ENCODE results near the gene PNPLA3.

DNA sequence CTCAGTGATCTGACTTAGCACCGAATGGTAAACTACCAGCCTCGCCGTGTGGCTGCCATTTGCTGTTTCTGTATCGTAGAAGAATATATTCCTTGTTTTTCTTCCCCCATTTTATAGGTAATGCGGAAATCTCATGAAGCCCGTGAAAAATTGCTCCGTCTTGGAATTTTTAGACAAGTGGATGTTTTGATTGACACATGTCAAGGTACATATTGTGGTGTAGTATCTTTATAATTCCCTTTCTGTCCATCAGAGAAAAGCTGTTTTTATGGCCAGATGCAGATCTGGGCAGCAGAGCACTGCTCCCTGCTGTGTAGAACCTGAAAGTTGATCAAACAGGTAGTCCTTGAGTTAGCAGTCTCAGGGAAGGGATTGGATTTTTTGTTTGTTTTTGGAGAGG, 45.0 kb downstream of the PNPLA3 start:
- TF ChIP-seq, protein P1, sequence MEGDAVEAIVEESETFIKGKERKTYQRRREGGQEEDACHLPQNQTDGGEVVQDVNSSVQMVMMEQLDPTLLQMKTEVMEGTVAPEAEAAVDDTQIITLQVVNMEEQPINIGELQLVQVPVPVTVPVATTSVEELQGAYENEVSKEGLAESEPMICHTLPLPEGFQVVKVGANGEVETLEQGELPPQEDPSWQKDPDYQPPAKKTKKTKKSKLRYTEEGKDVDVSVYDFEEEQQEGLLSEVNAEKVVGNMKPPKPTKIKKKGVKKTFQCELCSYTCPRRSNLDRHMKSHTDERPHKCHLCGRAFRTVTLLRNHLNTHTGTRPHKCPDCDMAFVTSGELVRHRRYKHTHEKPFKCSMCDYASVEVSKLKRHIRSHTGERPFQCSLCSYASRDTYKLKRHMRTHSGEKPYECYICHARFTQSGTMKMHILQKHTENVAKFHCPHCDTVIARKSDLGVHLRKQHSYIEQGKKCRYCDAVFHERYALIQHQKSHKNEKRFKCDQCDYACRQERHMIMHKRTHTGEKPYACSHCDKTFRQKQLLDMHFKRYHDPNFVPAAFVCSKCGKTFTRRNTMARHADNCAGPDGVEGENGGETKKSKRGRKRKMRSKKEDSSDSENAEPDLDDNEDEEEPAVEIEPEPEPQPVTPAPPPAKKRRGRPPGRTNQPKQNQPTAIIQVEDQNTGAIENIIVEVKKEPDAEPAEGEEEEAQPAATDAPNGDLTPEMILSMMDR (conservative IDR thresholded peaks at IDR 0.05; ENCODE audit: low read length), result no peak
- TF ChIP-seq EZH2phosphoT487 (IDR thresholded peaks at IDR 0.05; ENCODE audit: borderline replicate concordance, low read depth, low read length), result no peak

All from OCI-LY7 (cell line).